ENCODE results near the gene AK2.
A peak's percentile ranks its signal among the peaks of the same experiment; 100 is the strongest.
"Not testable (repeated sequence)": the region's sequence is repeated elsewhere in the genome, so short reads cannot be mapped to it uniquely, and the experiment has no call there.

The AK2 gene

DNA sequence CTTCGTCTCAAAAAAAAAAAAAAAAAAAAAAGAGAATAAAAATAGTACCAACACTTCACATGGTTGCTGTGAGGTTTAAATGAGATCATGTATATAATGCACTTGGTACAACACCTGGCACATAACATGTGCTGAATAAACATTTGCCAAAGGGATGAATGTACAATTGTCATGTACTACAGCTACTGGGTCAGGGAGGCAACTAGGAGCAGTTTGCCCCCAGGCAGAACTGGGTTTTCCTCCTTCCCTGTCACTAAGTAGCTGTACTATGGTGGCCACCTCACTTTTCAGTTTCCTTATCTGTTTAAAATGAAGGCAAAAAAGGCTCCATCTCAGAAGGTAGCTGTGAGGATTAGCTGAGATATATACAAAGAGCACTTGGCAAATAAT lies 11.5 kb downstream of the AK2 start:
- H3K4me3 Mint-ChIP-seq, result no peak overlapping the region

GRCh38 chr1:33024430-33025179 lies 12.1 kb downstream of the AK2 start:
- peaks cover 22% of the 10 kb centered on the region for H3K4me1 Mint-ChIP-seq
- H3K9me3 Mint-ChIP-seq; H3K4me3 Mint-ChIP-seq; H3K27ac Mint-ChIP-seq; H3K27me3 Mint-ChIP-seq (ENCODE audit: low read depth): not testable (repeated sequence)
- H3K36me3 Mint-ChIP-seq (ENCODE audit: low read depth), result peaks cover 43% of the 10 kb centered on the region

More for the DNA sequence above, 11.5 kb downstream of the AK2 start:
- H3K36me3 Mint-ChIP-seq (ENCODE audit: low read depth), result peaks cover 42% of the 10 kb centered on the region
- TF ChIP-seq, protein P1, sequence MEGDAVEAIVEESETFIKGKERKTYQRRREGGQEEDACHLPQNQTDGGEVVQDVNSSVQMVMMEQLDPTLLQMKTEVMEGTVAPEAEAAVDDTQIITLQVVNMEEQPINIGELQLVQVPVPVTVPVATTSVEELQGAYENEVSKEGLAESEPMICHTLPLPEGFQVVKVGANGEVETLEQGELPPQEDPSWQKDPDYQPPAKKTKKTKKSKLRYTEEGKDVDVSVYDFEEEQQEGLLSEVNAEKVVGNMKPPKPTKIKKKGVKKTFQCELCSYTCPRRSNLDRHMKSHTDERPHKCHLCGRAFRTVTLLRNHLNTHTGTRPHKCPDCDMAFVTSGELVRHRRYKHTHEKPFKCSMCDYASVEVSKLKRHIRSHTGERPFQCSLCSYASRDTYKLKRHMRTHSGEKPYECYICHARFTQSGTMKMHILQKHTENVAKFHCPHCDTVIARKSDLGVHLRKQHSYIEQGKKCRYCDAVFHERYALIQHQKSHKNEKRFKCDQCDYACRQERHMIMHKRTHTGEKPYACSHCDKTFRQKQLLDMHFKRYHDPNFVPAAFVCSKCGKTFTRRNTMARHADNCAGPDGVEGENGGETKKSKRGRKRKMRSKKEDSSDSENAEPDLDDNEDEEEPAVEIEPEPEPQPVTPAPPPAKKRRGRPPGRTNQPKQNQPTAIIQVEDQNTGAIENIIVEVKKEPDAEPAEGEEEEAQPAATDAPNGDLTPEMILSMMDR (IDR thresholded peaks at IDR 0.05; ENCODE audit: unreplicated experiment in 3 of 3), result no peak
- no peaks in the 10 kb centered on the region for H3K9me3 Mint-ChIP-seq
- H3K27me3 Mint-ChIP-seq (ENCODE audit: low read depth), result no peaks in the 10 kb centered on the region
- H3K4me1 Mint-ChIP-seq, result peaks cover 28% of the 10 kb centered on the region
- H3K27ac Mint-ChIP-seq, result no peak overlapping the region

DNA sequence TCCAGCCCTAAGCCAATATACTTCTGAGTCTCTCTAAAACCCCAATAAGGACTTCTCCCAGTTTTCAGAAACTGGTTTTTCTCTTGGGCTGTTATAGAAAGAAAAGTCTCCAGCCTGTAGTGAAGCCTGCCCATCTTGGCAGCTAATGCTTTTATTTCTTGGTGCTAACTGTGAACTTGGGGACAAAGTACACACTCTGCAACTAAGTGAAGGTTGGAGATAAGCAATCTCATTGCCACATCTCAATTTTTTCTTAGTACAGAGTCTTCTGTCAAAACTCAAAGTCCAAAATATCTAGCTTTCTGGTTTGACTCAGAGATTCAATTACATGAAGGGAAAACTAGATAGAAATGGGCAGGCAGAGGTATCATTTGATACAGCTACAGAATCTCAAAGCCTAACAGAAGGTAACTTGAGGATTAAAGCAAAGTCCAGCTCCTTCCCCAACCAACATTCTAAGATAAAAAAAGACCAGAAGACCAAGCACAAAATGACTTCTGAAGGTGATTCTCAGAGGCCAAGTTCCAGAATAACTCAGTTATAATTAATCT lies 14.0 kb downstream of the AK2 start:
- Mint-ChIP-seq H3K36me3 (ENCODE audit: low read depth) (peaks cover 54% of the 10 kb centered on the region), H3K9me3 (no peaks in the 10 kb centered on the region), H3K27me3 (ENCODE audit: low read depth) (no peaks in the 10 kb centered on the region), H3K4me1 (peaks cover 17% of the 10 kb centered on the region), H3K4me3 (no peak overlapping the region), H3K27ac (peak overlapping the region in 1 of 3 experiments; percentile 11)
- TF ChIP-seq, protein P1 (IDR thresholded peaks at IDR 0.05; ENCODE audit: unreplicated experiment in 3 of 3), result no peak

GRCh38 chr1:33021567-33022431 lies 14.9 kb downstream of the AK2 start:
- Mint-ChIP-seq H3K9me3 (no peaks in the 10 kb centered on the region), H3K36me3 (ENCODE audit: low read depth) (peaks cover 55% of the 10 kb centered on the region), H3K27ac (no peak overlapping the region)

DNA sequence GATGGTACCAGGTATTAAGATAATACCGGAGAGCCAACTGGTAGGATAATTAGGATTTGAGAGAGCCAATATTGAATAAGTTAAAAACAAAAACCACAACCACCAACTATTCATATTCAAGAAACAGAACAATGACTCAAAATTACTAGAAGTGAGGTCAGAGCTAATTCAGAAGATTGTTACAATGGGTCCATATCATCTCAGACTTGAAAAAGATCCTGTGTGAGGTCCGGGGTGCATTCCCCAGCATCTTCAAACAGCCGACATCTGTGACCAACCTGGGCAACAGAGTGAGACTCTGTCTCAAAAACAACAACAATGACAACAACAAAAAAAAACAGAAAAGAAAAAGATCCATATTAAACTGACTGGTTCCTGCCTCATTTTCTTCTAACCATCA lies 18.6 kb downstream of the AK2 start:
- H3K4me1 Mint-ChIP-seq, result peaks cover 5% of the 10 kb centered on the region
- H3K36me3 Mint-ChIP-seq (ENCODE audit: low read depth), result peaks cover 57% of the 10 kb centered on the region
- no peaks in the 10 kb centered on the region for H3K27me3 Mint-ChIP-seq (ENCODE audit: low read depth)
- no peaks in the 10 kb centered on the region for H3K9me3 Mint-ChIP-seq
- H3K4me3 Mint-ChIP-seq, result no peak overlapping the region
- TF ChIP-seq, protein P1 (IDR thresholded peaks at IDR 0.05; ENCODE audit: unreplicated experiment in 3 of 3), result no peak
- H3K27ac Mint-ChIP-seq, result no peak overlapping the region

More at GRCh38 chr1:33021567-33022431, 14.9 kb downstream of the AK2 start:
- Mint-ChIP-seq H3K27me3 (ENCODE audit: low read depth) (no peaks in the 10 kb centered on the region), H3K4me1 (peaks cover 15% of the 10 kb centered on the region), H3K4me3 (no peak overlapping the region)
- TF ChIP-seq, protein P1 (IDR thresholded peaks at IDR 0.05; ENCODE audit: unreplicated experiment in 3 of 3), result no peak

GRCh38 chr1:33017175-33017574 lies 19.5 kb downstream of the AK2 start:
- no peaks in the 10 kb centered on the region for H3K27me3 Mint-ChIP-seq (ENCODE audit: low read depth)
- peaks cover 2% of the 10 kb centered on the region for H3K4me1 Mint-ChIP-seq
- no peaks in the 10 kb centered on the region for H3K9me3 Mint-ChIP-seq
- TF ChIP-seq, protein P1 (IDR thresholded peaks at IDR 0.05; ENCODE audit: unreplicated experiment in 3 of 3), result no peak
- peaks cover 59% of the 10 kb centered on the region for H3K36me3 Mint-ChIP-seq (ENCODE audit: low read depth)
- no peak overlapping the region for H3K4me3 Mint-ChIP-seq
- no peak overlapping the region for H3K27ac Mint-ChIP-seq

Measured in nephron (organoid).